Measurements from ENCODE around the gene RHBDL3.

- TF ChIP-seq, protein P1, sequence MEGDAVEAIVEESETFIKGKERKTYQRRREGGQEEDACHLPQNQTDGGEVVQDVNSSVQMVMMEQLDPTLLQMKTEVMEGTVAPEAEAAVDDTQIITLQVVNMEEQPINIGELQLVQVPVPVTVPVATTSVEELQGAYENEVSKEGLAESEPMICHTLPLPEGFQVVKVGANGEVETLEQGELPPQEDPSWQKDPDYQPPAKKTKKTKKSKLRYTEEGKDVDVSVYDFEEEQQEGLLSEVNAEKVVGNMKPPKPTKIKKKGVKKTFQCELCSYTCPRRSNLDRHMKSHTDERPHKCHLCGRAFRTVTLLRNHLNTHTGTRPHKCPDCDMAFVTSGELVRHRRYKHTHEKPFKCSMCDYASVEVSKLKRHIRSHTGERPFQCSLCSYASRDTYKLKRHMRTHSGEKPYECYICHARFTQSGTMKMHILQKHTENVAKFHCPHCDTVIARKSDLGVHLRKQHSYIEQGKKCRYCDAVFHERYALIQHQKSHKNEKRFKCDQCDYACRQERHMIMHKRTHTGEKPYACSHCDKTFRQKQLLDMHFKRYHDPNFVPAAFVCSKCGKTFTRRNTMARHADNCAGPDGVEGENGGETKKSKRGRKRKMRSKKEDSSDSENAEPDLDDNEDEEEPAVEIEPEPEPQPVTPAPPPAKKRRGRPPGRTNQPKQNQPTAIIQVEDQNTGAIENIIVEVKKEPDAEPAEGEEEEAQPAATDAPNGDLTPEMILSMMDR (conservative IDR thresholded peaks at IDR 0.05; ENCODE audit: low read length): no peak
- no peak for TF ChIP-seq EZH2phosphoT487 (IDR thresholded peaks at IDR 0.05; ENCODE audit: borderline replicate concordance, low read depth, low read length)
These were observed 9.0 kb upstream of the RHBDL3 start for GRCh38 chr17:32256701-32257019.

Measured in OCI-LY7 (cell line).